Measurements from ENCODE around the gene ZNF507.

The ZNF507 gene

GRCh38 chr19:32339423-32339822 is 6.0 kb upstream of the ZNF507 start:
- FAIRE-seq = no peak
- DNase-seq (ENCODE audit: low spot score) = no peak

GRCh38 chr19:32339988-32340874 is 5.2 kb upstream of the ZNF507 start:
- FAIRE-seq (no peak), DNase-seq (ENCODE audit: low spot score) (peak; percentile 61)

- DNase-seq (ENCODE audit: low spot score) (no peak), FAIRE-seq (no peak)
Observed at GRCh38 chr19:32342695-32343094, 2.7 kb upstream of the ZNF507 start.

- no peak for FAIRE-seq
- DNase-seq (ENCODE audit: low spot score) = no peak
Observed at GRCh38 chr19:32343550-32344262, 1.7 kb upstream of the ZNF507 start.

- DNase-seq (ENCODE audit: low spot score) = no peak
- FAIRE-seq = no peak
Observed at GRCh38 chr19:32346901-32347300, 1.5 kb downstream of the ZNF507 start.

GRCh38 chr19:32347573-32347972 is 2.2 kb downstream of the ZNF507 start:
- FAIRE-seq = no peak

GRCh38 chr19:32349051-32349450 is 3.6 kb downstream of the ZNF507 start:
- DNase-seq (ENCODE audit: low spot score) (no peak), FAIRE-seq (no peak)

More at GRCh38 chr19:32347573-32347972, 2.2 kb downstream of the ZNF507 start:
- no peak for DNase-seq (ENCODE audit: low spot score)

GRCh38 chr19:32349724-32350470 is 4.5 kb downstream of the ZNF507 start:
- no peak for FAIRE-seq
- no peak for DNase-seq (ENCODE audit: low spot score)

GRCh38 chr19:32350471-32350865 is 5.1 kb downstream of the ZNF507 start:
- no peak for FAIRE-seq
- DNase-seq (ENCODE audit: low spot score) = no peak

GRCh38 chr19:32350987-32351348 is 5.6 kb downstream of the ZNF507 start:
- FAIRE-seq (no peak), DNase-seq (ENCODE audit: low spot score) (no peak)

GRCh38 chr19:32352241-32352630 is 6.8 kb downstream of the ZNF507 start:
- no peak for FAIRE-seq
- DNase-seq (ENCODE audit: low spot score) = no peak

GRCh38 chr19:32354345-32354744 is 8.9 kb downstream of the ZNF507 start:
- DNase-seq (ENCODE audit: low spot score) = no peak
- FAIRE-seq = no peak

GRCh38 chr19:32355309-32355708 is 9.9 kb downstream of the ZNF507 start:
- DNase-seq (ENCODE audit: low spot score) (no peak), FAIRE-seq (no peak)

GRCh38 chr19:32357720-32358119 is 12.3 kb downstream of the ZNF507 start:
- DNase-seq (ENCODE audit: low spot score) (no peak), FAIRE-seq (no peak)

- FAIRE-seq (no peak), DNase-seq (ENCODE audit: low spot score) (no peak)
Observed at GRCh38 chr19:32358321-32358720, 12.9 kb downstream of the ZNF507 start.

- DNase-seq (ENCODE audit: low spot score) (no peak), FAIRE-seq (no peak)
Observed at GRCh38 chr19:32359581-32359980, 14.2 kb downstream of the ZNF507 start.

GRCh38 chr19:32361574-32362317 is 16.3 kb downstream of the ZNF507 start:
- FAIRE-seq (no peak), DNase-seq (ENCODE audit: low spot score) (no peak)

GRCh38 chr19:32362318-32362691 is 16.9 kb downstream of the ZNF507 start:
- DNase-seq (ENCODE audit: low spot score) (no peak), FAIRE-seq (no peak)

GRCh38 chr19:32363175-32363574 is 17.8 kb downstream of the ZNF507 start:
- no peak for DNase-seq (ENCODE audit: low spot score)
- FAIRE-seq = no peak

GRCh38 chr19:32363632-32364031 is 18.2 kb downstream of the ZNF507 start:
- FAIRE-seq = no peak

GRCh38 chr19:32364040-32364439 is 18.6 kb downstream of the ZNF507 start:
- DNase-seq (ENCODE audit: low spot score) = no peak
- FAIRE-seq = no peak

More at GRCh38 chr19:32363632-32364031, 18.2 kb downstream of the ZNF507 start:
- DNase-seq (ENCODE audit: low spot score) = no peak
